OCI-LY1 (cell line): ENCODE results near the gene TMEFF2.

Experiments
- H2AFZ ChIP-seq: fragments of 200-600 bp; sonication (generic), shearing (Covaris generic); 2 replicates; pipeline ENCODE4 v1.6.0; 2014; ENCODE audit warnings: antibody characterized with exemption, mild to moderate bottlenecking, low read length
- H3F3A ChIP-seq: fragments of 200-600 bp; sonication (generic), shearing (Covaris generic); 2 replicates; pipeline ENCODE4 v1.6.0; 2014; ENCODE audit warnings: mild to moderate bottlenecking, antibody characterized with exemption, low read length, moderate library complexity; ENCODE audit not compliant: insufficient read depth
- H3K27ac ChIP-seq: fragments of 200-600 bp; sonication (generic); 2 replicates; pipeline ENCODE4 v1.5.1; 2014; ENCODE audit warnings: low read length, mixed run types, mild to moderate bottlenecking, low read depth; ENCODE audit not compliant: poor library complexity, severe bottlenecking
- H3K27me3 ChIP-seq: fragments of 200-600 bp; sonication (generic); 2 replicates; pipeline ENCODE4 v1.6.0; 2014; ENCODE audit warnings: antibody characterized with exemption, mild to moderate bottlenecking, low read length, moderate library complexity; ENCODE audit not compliant: insufficient read depth
- H3K36me3 ChIP-seq: fragments of 200-600 bp; sonication (generic); 2 replicates; pipeline ENCODE4 v1.6.1; 2014; ENCODE audit warnings: mild to moderate bottlenecking, antibody characterized with exemption, low read length, moderate library complexity, mixed read lengths; ENCODE audit not compliant: insufficient read depth
- H3K4me1 ChIP-seq: fragments of 200-600 bp; sonication (generic); 2 replicates; pipeline ENCODE4 v1.5.1; 2014; ENCODE audit warnings: mild to moderate bottlenecking, low read length, moderate library complexity; ENCODE audit not compliant: insufficient read depth, severe bottlenecking
- H3K4me2 ChIP-seq: fragments of 200-600 bp; sonication (generic), shearing (Covaris generic); 2 replicates; pipeline ENCODE4 v1.6.1; 2014; ENCODE audit warnings: low read length
- H3K4me3 ChIP-seq: fragments of 200-600 bp; sonication (generic); 2 replicates; pipeline ENCODE4 v1.5.1; 2014; ENCODE audit warnings: low read length, low read depth, mild to moderate bottlenecking, mixed read lengths; ENCODE audit not compliant: poor library complexity, severe bottlenecking
- H3K79me2 ChIP-seq: fragments of 200-600 bp; shearing (Covaris generic); 2 replicates; pipeline ENCODE4 v1.6.1; 2016; ENCODE audit warnings: mixed run types, low read length, mixed read lengths; ENCODE audit not compliant: insufficient read depth
- H3K9ac ChIP-seq: fragments of 200-600 bp; sonication (generic), shearing (Covaris generic); 2 replicates; pipeline ENCODE4 v1.6.1; 2014; ENCODE audit warnings: mild to moderate bottlenecking, low read length, mixed read lengths
- H3K9me2 ChIP-seq: fragments of 200-600 bp; sonication (generic), shearing (Covaris generic); 2 replicates; pipeline ENCODE4 v1.6.1; 2014; ENCODE audit warnings: low read depth, mild to moderate bottlenecking, low read length, mixed read lengths
- H3K9me3 ChIP-seq: fragments of 200-600 bp; shearing (Covaris generic); 2 replicates; pipeline ENCODE4 v1.6.1; 2014; ENCODE audit warnings: low read length, mixed read lengths
- H4K20me1 ChIP-seq: fragments of 200-600 bp; sonication (generic), shearing (Covaris generic); 2 replicates; pipeline ENCODE4 v1.6.0; 2016; ENCODE audit warnings: mild to moderate bottlenecking, low read length; ENCODE audit not compliant: insufficient read depth
- CTCF ChIP-seq: fragments of 200-600 bp; sonication (generic), shearing (Covaris generic); IDR thresholded peaks from 2 replicates; pipeline ENCODE4 v1.5.1; 2017; ENCODE audit warnings: mild to moderate bottlenecking, antibody characterized with exemption, low read length, moderate library complexity, mixed read lengths
- EZH2 ChIP-seq: fragments of 200-600 bp; sonication (generic), shearing (Covaris generic); IDR thresholded peaks from 2 replicates; pipeline ENCODE4 v1.8.0; 2017; ENCODE audit warnings: borderline replicate concordance, mixed run types, mild to moderate bottlenecking, antibody characterized with exemption, low read length, moderate library complexity, mixed read lengths

Gene TMEFF2

GRCh38 chr2:191980483-191980882 is 214.2 kb downstream of the TMEFF2 start:
- Histone ChIP-seq H3K79me2 (no peaks in the 10 kb centered on the region), H3K9me2 (no peaks in the 10 kb centered on the region), H3K27me3 (no peaks in the 10 kb centered on the region), H3K4me3 (no peak overlapping the region), H3K4me1 (no peaks in the 10 kb centered on the region), H3K36me3 (no peaks in the 10 kb centered on the region), H3K9me3 (no peaks in the 10 kb centered on the region), H3K9ac (no peak overlapping the region), H3K27ac (no peak overlapping the region), H4K20me1 (no peaks in the 10 kb centered on the region), H3F3A (no peaks in the 10 kb centered on the region), H3K4me2 (no peak overlapping the region), H2AFZ (no peak overlapping the region)
- TF ChIP-seq CTCF (no peak), EZH2 (no peak)

GRCh38 chr2:191979221-191979730 is 215.5 kb downstream of the TMEFF2 start:
- H3K27me3 ChIP-seq: no peaks in the 10 kb centered on the region
- H4K20me1 ChIP-seq: no peaks in the 10 kb centered on the region
- no peak overlapping the region for H3K4me2 ChIP-seq
- H3F3A ChIP-seq: no peaks in the 10 kb centered on the region
- no peak overlapping the region for H3K27ac ChIP-seq
- no peaks in the 10 kb centered on the region for H3K36me3 ChIP-seq
- no peaks in the 10 kb centered on the region for H3K9me3 ChIP-seq
- H3K79me2 ChIP-seq: no peaks in the 10 kb centered on the region
- H2AFZ ChIP-seq: no peak overlapping the region
- H3K4me1 ChIP-seq: no peaks in the 10 kb centered on the region
- H3K4me3 ChIP-seq: no peak overlapping the region
- no peak overlapping the region for H3K9ac ChIP-seq
- TF ChIP-seq EZH2 (no peak), CTCF (no peak)
- no peaks in the 10 kb centered on the region for H3K9me2 ChIP-seq

- no peaks in the 10 kb centered on the region for H4K20me1 ChIP-seq
- H3K9me2 ChIP-seq: no peaks in the 10 kb centered on the region
- H3K27me3 ChIP-seq: no peaks in the 10 kb centered on the region
- H3K4me3 ChIP-seq: no peak overlapping the region
- H3K4me1 ChIP-seq: no peaks in the 10 kb centered on the region
- H3K27ac ChIP-seq: no peak overlapping the region
- no peaks in the 10 kb centered on the region for H3F3A ChIP-seq
- no peaks in the 10 kb centered on the region for H3K79me2 ChIP-seq
- no peak overlapping the region for H3K9ac ChIP-seq
- H3K9me3 ChIP-seq: no peaks in the 10 kb centered on the region
- no peak overlapping the region for H2AFZ ChIP-seq
- no peak overlapping the region for H3K4me2 ChIP-seq
- H3K36me3 ChIP-seq: no peaks in the 10 kb centered on the region
- no peak for TF ChIP-seq EZH2
- TF ChIP-seq CTCF: no peak
These were observed 217.0 kb downstream of the TMEFF2 start for GRCh38 chr2:191977754-191978153.
